CD4-positive, alpha-beta T cell treated with Interleukin-2 at 100 ng/mL for 4 hours (primary cell): ENCODE measurements around the gene GRAMD1B.

Source experiments
- DNase-seq: peaks from one replicate; pipeline ENCODE4 v3.0.0-alpha.2; 2020; ENCODE audit warnings: low spot score

The GRAMD1B gene

DNA sequence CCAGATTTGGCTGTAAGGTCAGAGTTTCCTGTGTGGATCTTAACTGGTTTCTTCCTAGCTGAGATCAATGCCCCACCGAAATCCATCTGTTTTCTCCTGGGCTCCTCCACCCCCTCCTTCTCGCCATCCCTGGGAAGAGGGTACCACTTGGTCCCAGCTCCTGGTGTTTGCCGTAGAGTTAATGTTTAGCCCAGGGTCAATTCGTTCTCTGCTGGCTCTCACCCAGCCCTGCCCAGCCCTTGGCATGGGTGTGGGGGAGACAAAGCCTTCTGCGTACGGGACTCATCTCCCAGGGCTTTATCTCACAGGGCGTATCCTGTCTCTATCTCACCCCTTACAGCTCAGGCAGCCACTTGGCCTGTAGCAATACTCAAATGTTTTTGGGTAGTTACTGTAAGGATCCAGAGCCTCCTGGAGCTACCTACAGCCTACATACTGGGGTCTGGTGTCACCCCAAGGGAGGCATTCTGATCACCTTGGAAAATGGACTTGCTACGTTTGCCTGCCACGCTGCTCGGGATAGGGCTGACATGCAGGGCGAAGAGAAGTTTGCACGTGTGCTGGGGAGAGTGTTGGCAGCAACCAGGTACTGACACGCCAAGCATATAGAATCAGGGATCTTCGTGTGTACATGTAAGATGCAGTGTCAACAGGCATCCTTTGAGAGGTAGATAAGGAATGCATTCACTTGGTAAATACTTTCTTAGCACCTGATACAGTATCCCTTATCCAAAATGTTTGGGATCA lies 158.2 kb downstream of the GRAMD1B start:
- DNase-seq = no peak

DNA sequence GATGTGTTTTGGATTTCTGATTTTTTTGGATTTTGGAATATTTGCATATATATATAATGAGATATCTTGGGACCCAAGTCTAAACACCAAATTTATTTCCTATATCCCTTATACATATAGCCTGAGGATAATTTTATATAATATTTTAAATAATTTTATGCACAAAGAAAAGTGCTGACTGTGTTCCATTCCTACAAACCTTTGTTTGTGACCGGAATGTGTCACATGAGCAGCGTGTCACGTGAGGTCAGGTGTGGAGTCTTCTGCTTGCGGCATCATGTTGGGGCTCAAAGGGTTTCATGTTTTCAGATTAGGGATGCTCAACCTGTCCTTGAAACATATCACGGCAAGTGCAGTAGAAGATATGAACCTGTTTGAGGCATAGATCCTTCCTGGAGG lies 158.8 kb downstream of the GRAMD1B start:
- no peak for DNase-seq

DNA sequence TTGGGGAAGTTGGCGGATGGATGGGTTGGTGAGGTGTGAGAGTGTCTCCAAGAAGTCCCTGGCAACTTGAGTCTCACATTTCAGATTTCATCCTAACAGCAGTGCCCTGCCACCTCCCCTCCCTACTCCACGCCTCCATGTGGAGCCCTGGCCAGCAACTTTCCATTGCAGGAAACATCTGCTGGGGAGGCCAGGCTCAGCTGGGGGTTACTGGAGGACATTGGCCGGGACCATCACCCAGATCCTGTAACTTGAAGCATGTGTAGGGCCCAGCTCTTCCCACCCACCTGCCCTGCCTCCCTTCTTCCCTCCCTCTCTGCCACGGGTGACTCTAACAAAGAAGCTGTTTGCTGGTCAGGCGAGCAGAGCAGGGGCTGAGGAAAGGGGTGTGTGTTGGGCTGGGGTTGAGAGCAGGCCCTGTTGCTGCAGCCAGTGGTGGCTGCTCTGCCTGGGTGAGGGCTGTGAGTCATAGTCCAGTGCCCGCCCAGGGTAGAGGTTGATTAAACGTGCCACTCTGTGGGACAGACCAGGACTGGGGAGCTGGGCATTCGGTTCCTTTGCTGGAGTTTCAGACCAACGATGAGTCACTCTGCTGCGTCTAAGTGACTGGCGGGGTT lies 160.3 kb downstream of the GRAMD1B start:
- DNase-seq = no peak

DNA sequence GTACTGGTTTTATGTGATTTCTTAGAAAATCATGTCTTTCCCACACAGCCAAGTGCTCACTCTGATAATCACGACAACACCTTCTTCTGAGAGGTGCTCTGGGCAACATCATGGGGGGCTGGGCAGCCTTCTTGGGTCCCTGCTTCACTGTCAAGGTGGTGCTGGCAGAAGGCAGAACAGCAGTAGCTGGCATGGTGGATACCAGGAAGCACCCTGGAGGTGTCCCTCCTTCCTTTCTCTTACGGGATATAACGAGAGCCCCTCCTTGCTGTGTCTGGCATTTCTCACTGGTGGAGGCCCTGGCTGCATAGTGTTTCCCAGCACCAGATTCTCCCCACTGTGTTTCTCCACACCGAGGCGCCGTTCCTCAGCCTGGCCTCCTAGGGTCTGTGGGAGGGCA lies 163.5 kb downstream of the GRAMD1B start:
- no peak for DNase-seq

DNA sequence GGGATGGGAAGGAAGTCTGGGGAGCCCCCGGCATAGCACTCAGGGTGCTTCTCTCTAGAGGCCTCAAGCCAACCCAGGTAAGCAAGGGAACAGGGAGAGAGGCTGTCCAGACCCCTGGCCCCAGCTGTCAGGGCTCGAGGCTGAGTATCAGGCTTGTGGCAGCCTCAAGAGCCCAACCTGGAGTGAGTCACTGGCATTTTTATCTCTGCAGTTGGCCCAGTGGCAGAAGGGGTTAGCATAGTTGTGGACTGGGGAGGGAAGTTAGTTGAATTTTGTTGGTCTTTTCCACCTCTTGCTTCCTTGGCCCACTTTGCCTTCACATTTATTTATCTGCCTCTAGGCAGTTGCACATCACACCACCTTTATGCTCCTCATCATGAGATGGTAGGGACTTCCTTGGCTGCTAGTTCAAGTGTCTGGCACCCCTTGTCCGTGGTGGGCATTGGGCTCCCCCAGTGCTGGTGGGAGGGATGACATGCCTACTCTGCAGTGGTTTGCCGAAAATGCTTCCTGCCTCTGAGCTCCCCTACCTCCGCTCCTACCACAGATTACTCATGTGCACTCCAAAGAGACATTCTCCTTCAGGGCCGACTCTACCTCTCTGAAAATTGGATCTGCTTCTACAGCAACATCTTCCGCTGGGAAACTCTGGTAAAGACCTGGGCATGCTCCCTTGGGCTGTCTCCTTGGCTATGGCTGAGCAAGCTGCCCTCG lies 164.3 kb downstream of the GRAMD1B start:
- no peak for DNase-seq

DNA sequence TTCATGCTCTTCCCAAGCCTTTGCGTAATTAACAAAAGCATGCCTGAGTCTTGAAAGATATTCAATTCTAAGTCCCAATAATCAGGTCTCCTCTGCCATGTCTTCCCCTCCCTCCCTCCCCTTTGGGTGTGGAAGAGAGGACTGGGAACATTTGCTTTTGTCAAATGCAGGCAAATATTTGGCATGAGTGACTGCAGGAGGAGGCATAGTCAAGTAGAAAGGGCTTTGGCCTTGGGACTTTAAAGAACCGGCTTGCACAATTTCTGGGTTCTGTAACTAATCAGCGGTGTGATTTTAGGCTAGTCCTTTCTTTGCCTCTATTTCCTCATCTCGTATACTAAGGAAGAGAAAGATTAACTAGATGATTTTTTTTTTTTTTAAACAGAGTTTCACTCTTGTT lies 164.9 kb downstream of the GRAMD1B start:
- no peak for DNase-seq

DNA sequence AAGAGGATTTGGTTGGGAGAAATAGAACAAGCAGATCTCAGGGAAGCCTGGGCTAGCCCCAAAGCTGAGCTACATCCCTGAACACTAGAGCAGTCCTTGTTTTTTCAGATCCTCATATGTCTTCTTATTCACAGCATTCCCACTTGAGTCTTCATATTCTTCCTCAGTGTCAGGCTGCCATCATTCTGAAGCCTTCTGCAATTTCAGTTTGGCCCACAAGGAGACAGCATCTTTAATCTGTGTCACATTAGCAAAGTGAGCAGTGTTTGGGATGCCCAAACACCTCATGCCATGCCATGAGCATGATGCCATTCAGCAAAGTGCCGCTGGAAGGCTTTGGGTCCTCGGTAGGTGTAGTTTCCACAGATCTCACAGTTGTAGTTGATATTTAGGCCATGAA lies 167.8 kb downstream of the GRAMD1B start:
- no peak for DNase-seq

DNA sequence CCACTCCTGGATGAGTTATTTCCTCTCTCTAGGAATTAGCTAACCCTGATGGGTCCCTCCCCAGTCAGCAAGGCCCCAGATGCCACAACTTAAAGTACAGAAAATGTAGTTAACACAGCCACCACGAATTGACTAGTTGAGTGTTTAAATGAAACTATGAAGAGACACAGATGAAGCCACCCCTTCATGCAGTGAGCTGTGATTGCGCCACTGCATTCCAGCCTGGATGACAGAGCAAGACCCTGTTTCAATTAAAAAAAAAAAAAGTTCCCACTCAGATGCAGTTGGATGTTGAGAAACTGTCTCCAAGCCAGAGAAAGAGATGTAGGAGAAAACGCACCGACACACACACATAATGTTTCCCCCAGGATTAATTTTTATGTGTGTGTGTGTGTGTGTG lies 171.1 kb downstream of the GRAMD1B start:
- DNase-seq = no peak

DNA sequence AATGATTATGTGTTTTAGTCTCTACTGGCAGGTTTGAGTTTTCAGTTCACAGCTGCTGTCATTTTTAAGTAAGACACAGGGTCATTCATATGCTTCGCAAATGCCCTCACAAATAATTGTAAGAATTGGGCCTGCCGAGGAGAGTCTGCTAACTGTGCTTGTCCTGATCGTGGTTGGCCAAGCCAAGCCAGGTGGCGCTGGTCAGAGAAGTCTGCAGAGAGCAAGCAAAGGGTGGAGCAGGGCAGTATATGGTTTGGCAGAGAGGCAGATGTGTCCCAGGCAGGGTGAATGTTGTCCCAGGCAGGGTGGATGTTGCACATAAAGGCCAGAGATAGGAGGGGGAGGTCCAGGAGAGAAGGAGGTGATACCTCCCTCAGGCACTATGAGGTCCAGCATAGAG lies 171.7 kb downstream of the GRAMD1B start:
- no peak for DNase-seq

DNA sequence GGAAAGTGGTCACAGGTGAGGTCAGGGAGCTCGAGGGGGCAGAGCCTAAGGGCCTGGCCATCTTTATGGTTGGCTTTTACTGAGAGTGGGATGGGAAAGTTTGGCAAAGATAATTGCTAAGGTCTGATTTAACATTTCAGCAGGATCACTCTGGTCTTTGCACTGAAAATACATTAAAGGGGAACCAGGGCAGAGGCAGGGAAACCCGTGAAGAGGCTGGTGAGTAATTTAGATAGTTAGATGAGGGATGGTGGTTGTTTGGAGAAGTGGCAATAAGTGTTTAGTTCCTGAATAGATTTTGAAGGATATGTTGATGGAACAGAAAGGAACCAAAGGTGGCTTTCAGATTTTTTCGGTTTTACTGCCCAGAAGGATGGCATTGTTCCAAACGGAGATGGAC lies 173.6 kb downstream of the GRAMD1B start:
- no peak for DNase-seq

DNA sequence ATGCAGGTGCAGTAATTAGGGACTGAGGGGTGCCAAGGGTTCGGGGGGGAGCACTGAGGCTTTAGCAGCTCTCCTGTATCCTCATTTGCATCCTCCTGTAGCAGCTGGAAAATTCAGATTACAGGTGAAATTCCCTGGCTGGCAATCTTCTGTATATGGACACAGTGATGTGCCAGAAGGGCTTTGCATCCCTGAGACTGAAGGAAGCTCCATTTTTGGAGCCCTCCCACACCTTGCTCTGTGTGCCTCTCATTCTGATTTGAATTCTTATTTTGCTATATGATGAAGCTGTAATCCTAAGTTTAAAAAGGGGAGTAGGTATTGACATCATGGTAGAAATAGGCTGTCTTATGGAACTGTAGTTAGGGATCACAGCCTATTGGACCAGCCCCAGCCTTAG lies 177.7 kb downstream of the GRAMD1B start:
- DNase-seq = no peak

DNA sequence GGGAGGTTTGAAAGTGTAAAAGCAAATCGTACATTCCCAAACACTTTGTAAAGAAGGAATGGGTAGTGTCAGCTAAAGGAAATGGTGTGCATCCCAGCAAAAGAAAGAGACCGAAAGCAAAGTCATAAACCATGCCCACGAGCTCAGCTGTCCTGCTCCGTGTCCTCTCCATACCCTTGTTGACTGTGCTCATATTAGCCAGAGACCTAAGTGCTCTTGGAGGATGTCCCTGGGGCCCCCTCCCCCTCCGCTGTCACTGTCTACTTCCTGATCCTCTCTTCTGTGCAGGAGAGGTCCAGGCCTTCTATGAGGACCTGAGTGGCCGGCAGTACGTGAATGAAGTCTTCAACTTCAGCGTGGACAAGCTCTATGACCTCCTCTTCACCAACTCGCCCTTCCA lies 178.3 kb downstream of the GRAMD1B start:
- DNase-seq = no peak

DNA sequence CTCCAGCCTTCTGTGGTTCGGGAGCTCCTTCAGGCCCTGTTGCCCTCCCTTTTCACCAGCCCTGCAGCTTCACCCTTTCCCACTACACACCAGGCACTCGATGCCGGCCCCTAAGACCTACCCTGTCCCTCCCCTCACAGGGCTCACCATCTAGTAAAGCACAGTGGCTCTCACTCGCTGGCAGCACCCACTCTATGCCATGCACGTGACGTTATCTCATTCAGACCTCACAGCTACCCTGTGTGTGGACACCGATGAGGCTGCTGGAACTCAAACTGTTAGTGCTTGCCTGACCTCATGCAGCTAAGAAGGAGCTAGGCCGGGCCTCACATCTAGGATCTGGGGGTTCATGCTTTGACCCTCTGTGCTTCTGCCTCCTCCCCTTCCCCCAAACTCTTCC lies 178.9 kb downstream of the GRAMD1B start:
- DNase-seq = no peak

DNA sequence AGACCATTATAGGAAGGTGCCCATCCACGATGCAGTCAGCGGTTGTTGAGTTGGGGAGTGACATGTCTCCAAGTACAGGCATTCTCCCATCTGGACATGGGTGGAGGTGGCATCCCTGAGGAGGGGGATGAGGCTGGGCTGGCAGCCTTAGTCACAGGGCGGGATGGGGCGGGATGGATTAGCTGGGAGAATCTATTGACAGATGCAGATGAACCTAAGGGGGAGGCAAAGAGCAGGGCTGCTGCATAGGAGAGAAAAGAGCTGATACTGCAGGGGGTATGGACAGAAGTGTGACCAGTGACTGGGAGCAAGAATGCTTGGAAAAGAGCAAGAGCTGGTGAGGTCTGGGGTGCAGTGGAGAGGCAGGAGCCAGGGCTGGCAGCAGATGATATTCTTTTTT lies 181.6 kb downstream of the GRAMD1B start:
- no peak for DNase-seq

DNA sequence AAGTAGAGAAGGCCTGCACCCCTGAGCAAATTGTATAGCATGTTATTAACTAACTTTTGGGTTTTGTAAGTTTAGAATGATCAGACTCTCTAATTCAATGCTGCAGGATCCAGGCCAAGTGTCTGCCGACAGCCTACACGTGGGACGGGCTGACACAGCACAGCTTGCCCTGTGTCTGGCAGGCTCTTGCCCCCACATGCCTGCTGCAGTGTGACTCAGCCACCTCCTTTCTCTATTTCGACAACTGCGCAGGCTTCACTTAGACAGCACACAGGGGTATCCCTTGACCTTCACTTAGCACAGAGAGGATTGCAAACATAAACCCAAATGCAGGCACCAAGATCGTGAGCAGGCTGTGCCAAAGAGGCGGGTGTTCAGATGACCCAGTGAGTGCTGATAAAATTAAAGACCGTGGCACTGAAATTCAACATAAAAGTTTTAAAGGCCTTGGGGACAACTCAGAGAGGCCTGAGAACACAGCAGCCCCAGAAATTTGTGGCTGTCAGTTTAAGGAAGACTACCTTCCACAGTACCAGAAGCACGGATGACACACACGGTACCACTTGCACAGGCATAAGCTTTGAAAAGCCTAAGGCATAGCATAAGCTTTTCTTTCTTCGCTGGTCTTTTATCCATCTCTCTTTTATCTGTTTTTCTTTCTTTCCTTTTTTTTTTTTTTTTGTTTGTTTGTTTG lies 186.6 kb downstream of the GRAMD1B start:
- DNase-seq = no peak

DNA sequence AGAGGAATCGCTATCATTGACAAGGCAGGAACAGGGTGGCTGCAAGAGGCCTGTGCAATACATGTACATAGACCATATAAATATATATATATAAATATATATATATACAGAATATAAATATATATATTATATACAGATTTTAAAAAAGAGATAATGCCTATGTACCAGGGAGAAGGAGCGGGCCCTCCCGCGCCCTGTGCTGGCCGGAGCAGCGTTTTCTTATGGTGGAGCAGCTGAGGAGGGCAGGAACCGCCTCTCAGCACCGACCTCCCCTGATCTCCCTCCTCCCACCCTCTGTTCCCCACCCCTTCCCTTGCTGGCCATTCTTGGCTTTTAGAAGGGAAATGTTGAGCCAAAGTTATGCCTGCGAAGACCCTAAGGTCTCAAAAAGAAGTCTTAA lies 192.5 kb downstream of the GRAMD1B start:
- no peak for DNase-seq

DNA sequence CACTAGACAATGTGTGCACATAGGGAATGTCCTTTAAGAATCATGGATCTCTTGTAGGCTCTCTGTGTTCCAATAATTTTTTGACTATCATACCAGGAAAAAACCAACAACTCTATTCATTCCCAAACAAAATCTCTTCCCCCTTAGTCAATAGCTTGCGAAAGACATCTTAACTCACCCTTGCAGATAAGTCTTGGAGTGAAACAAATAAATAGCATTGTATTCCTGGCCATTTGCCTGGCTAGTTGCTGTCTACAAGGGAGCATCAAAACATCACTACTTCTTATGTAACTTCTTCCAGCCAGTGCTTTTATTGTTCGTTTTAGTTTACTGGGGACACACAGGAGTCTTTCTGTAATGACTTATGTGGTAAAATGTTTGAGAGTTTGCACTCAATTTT lies 194.9 kb downstream of the GRAMD1B start:
- no peak for DNase-seq

DNA sequence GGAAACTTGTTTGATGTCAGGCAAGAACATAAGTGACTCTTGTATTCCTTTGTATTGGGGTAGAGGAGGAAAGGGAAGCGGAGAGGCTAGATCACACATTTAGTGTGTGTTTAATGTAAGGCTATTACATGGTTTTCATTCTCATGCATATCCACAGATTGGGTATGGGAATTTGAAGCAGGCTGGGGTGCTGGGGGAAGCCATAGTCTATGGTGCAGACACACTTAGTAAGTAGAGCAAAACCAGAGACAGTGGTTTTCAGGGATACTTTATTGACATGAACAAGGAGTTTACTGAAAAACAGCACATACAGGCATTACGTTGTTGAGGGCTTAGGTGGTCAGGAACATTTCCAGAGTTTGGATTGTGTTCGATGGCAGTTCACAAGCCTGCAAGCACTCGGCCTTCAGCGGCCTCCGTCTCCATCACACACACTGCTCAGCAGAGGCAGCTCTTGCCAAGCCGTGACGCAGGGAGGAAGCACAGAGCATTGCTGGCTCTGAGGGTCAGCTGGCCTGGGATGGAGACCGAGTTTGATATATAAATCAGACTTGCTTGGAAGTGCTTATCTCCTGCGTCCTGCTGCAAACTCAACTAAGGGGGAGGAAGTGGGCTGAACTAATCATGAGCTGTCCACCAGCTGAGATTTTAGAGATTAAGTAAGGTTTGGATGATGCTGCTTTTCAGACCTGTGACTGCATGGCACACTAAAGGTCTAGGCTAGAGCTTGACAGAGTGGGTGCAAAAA lies 199.0 kb downstream of the GRAMD1B start:
- DNase-seq = no peak

DNA sequence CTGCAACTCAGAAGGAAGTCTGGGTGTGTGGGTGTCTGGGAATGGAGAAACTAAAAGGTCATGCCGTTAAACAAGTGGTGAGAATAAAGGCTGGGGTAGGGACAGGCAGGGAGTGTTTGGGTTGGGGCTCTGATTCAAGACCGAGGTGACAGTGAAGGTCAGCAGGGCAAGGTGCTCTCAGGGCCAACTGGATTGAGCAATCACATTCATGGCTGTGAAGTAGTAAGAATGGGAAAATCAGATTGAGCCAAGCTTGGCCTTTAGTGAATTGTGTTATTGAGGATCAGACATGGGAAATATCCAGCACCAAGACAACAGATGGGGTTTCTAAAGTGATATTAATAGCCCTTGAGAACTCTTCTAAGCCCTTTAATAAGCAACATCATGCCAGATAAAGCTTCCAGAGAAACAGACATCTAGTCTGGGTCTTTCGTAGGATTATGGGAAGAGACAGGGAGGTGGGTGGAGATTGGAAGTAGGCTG lies 200.1 kb downstream of the GRAMD1B start:
- DNase-seq = no peak

DNA sequence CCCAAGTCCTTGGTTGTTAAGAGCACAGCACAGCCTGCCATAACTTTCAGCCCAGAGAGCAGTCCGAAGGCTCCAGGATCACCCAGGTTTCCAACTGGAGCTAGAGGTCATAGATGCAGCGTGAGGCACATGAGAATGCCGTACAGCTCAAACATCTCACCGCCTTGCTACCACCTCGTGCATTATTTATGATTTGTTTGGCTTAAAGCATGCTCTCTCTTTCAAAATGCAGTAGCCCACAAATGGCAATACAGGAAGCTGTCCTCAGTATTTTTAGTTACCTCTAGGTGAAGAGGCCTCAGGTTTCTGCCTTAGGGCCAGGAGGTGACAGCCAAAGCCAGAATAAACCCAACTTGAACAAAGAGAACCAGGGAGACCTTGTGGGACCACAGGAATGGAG lies 210.0 kb downstream of the GRAMD1B start:
- DNase-seq = no peak

DNA sequence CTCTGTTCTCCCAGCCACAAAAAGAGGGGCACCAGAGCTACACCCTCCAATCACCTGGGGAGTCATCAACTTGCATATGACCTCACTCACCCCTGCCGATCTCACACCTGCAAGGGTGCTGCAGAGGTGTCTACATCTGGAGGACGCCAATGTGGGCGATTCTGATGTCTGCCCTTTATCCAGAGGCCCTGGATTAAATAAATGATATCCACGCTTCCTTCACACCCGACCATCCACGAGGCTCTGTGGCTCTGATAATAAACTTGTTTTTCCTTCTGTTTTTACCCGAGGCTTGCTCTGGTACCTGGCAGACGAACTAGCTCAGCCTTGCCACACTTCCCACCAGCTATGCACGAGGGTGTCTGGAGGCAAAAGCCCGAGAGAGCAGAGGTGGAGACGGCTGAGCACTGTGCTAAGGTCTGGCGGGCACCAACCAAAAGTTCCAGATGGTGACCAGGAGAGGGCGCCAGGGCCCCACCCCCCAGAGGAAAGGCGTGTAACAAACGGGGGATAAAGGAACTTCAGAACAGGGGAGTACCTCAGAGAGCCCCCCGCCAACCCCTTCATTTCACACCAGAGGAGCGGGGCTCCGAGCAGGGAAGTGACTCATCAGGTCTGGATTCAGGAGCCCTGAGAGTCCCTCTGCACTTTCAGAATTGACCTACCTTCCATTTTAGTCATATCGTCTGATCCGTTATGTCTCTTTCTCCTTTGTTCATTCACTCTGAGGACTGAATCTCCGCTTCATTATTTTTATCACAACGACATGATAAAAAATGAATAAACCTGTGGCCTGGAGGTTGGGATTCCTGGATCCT lies 210.8 kb downstream of the GRAMD1B start:
- peak; percentile 24 for DNase-seq
